ENCODE results near the gene CLEC3B. TPM values are rescaled to one million over a fixed set of nuclear protein-coding genes. Genes with fewer than 3 reads are reported as not detected.

Gene CLEC3B
- polyA plus RNA-seq, 1 experiment, result 22.3 TPM

DNA sequence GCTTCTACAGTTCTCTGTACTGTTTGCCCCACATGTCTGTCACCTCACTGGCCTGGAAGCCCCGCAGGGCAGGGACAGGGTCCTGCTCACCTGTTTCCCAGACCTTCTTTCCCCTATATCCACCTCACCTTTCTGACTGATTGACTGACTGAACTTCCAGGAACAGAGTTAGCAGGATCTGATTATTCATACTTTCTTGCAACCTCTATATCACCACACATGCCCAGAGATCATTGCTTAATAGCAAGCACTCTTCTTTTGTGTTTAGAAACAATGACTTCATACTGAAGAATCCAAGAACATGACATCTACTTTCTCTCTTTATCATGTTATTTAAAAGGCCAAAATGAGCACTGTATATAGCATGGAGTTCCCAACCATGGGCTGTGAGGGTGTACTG is 18.0 kb upstream of the CLEC3B start:
- H3K36me3 ChIP-seq (ENCODE audit: control insufficient read depth, insufficient read depth, low read length), result peaks cover 4% of the 10 kb centered on the region
- H3K4me3 ChIP-seq (ENCODE audit: low read depth, low read length), result no peak overlapping the region
- TF ChIP-seq, protein P1, sequence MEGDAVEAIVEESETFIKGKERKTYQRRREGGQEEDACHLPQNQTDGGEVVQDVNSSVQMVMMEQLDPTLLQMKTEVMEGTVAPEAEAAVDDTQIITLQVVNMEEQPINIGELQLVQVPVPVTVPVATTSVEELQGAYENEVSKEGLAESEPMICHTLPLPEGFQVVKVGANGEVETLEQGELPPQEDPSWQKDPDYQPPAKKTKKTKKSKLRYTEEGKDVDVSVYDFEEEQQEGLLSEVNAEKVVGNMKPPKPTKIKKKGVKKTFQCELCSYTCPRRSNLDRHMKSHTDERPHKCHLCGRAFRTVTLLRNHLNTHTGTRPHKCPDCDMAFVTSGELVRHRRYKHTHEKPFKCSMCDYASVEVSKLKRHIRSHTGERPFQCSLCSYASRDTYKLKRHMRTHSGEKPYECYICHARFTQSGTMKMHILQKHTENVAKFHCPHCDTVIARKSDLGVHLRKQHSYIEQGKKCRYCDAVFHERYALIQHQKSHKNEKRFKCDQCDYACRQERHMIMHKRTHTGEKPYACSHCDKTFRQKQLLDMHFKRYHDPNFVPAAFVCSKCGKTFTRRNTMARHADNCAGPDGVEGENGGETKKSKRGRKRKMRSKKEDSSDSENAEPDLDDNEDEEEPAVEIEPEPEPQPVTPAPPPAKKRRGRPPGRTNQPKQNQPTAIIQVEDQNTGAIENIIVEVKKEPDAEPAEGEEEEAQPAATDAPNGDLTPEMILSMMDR (IDR thresholded peaks at IDR 0.05; ENCODE audit: insufficient read depth, low read depth, low read length), result no peak
- CTCF ChIA-PET, result no interaction called here
- DNase-seq (ENCODE audit: low read depth), result no peak
- POLR2A ChIA-PET, result no interaction called here
- H3K27me3 ChIP-seq (ENCODE audit: control insufficient read depth, insufficient read depth, low read length), result no peaks in the 10 kb centered on the region

- H3K4me3 ChIP-seq (ENCODE audit: low read depth, low read length), result no peak overlapping the region
- H3K36me3 ChIP-seq (ENCODE audit: control insufficient read depth, insufficient read depth, low read length), result peaks cover 3% of the 10 kb centered on the region
- TF ChIP-seq, protein P1 (IDR thresholded peaks at IDR 0.05; ENCODE audit: insufficient read depth, low read depth, low read length), result no peak
- POLR2A ChIA-PET, result no interaction called here
- H3K27me3 ChIP-seq (ENCODE audit: control insufficient read depth, insufficient read depth, low read length), result no peaks in the 10 kb centered on the region
- DNase-seq (ENCODE audit: low read depth), result no peak
- CTCF ChIA-PET, result no interaction called here
Measured at GRCh38 chr3:45009868-45010267, 16.2 kb upstream of the CLEC3B start.

GRCh38 chr3:45010811-45011333 is 15.2 kb upstream of the CLEC3B start:
- TF ChIP-seq, protein P1 (IDR thresholded peaks at IDR 0.05; ENCODE audit: insufficient read depth, low read depth, low read length), result no peak
- Histone ChIP-seq H3K27me3 (ENCODE audit: control insufficient read depth, insufficient read depth, low read length) (no peaks in the 10 kb centered on the region), H3K36me3 (ENCODE audit: control insufficient read depth, insufficient read depth, low read length) (peaks cover 3% of the 10 kb centered on the region), H3K4me3 (ENCODE audit: low read depth, low read length) (no peak overlapping the region)
- DNase-seq (ENCODE audit: low read depth), result peak; percentile 81
- ChIA-PET CTCF (interaction anchor here (1.2 to 1.9 kb wide), 3 partner anchors 10 to 27 kb away, joined by 4 to 7 read pairs (median 5); no protein-coding TSS in a partner anchor), POLR2A (no interaction called here)

GRCh38 chr3:45011756-45012508 is 14.2 kb upstream of the CLEC3B start:
- Histone ChIP-seq H3K36me3 (ENCODE audit: control insufficient read depth, insufficient read depth, low read length) (peaks cover 3% of the 10 kb centered on the region), H3K27me3 (ENCODE audit: control insufficient read depth, insufficient read depth, low read length) (no peaks in the 10 kb centered on the region), H3K4me3 (ENCODE audit: low read depth, low read length) (no peak overlapping the region)
- TF ChIP-seq, protein P1 (IDR thresholded peaks at IDR 0.05; ENCODE audit: insufficient read depth, low read depth, low read length), result no peak
- ChIA-PET CTCF (interaction anchor here (1.0 to 1.9 kb wide), 6 partner anchors 9 to 26 kb away, joined by 3 to 8 read pairs (median 4); no protein-coding TSS in a partner anchor), POLR2A (interaction anchor here (0.5 to 0.7 kb wide), 4 partner anchors 24 to 498 kb away, joined by 3 read pairs; partner anchors contain the start of genes EXOSC7 and ZDHHC3)
- DNase-seq (ENCODE audit: low read depth), result peak; percentile 94

GRCh38 chr3:45012577-45012976 is 13.5 kb upstream of the CLEC3B start:
- Histone ChIP-seq H3K4me3 (ENCODE audit: low read depth, low read length) (no peak overlapping the region), H3K36me3 (ENCODE audit: control insufficient read depth, insufficient read depth, low read length) (no peaks in the 10 kb centered on the region; the same call in none of the 2 replicates), H3K27me3 (ENCODE audit: control insufficient read depth, insufficient read depth, low read length) (no peaks in the 10 kb centered on the region)
- CTCF ChIA-PET, result interaction anchor here (0.7 to 1.5 kb wide), 5 partner anchors 10 to 702 kb away, joined by 3 to 8 read pairs (median 3); no protein-coding TSS in a partner anchor
- TF ChIP-seq, protein P1 (IDR thresholded peaks at IDR 0.05; ENCODE audit: insufficient read depth, low read depth, low read length), result no peak
- no peak for DNase-seq (ENCODE audit: low read depth)
- POLR2A ChIA-PET, result interaction anchor here (0.5 to 0.7 kb wide), 4 partner anchors 23 to 497 kb away, joined by 3 read pairs; partner anchors contain the start of genes EXOSC7 and ZDHHC3

All from BJ (cell line).